Motor neuron (in vitro differentiated cells): ENCODE results near the gene SHROOM1. TPM values are rescaled to one million over a fixed set of nuclear protein-coding genes. Genes with fewer than 3 reads are reported as not detected.

ENCODE experiments used
- ATAC-seq, 8 experiments: fragments of 200-7000 bp; cut with Tn5 transposase; replicated peaks in 6 of 8; 2 replicates each; pipeline ENCODE4 v1.8.0; 2021; ENCODE audit warnings: mild to moderate bottlenecking in 8 of 8, moderate library complexity in 8 of 8
- H3K27ac ChIP-seq, 2 donors: fragments of 250-450 bp; sonication (Bioruptor Pico); 2 replicates each; pipeline ENCODE4 v1.9.0; 2021; ENCODE audit warnings: antibody characterized with exemption in 2 of 2, mild to moderate bottlenecking in 2 of 2, moderate library complexity in 1 of 2
- H3K4me1 ChIP-seq, 2 donors: fragments of 250-450 bp; sonication (Bioruptor Pico); replicated peaks in 1 of 2; 2 replicates each; pipeline ENCODE4 v1.6.1; 2021; ENCODE audit warnings: antibody characterized with exemption in 2 of 2, mild to moderate bottlenecking in 2 of 2, moderate library complexity in 1 of 2
- H3K4me3 ChIP-seq, 5 donors: fragments of 250-450 bp; sonication (Bioruptor Pico); 2 replicates each; pipeline ENCODE4 v1.9.0; 2021; ENCODE audit warnings: antibody characterized with exemption in 5 of 5, mild to moderate bottlenecking in 5 of 5, moderate library complexity in 4 of 5
- WGBS, 10 experiments: fragments of 450-650 bp; shearing (Covaris generic); methylation state at CpG; one replicate each; pipeline ENCODE4 v1.0.0; 2022; 5-methylcytosine and 5-hydroxymethylcytosine counted together
- in situ Hi-C, 9 experiments: fragments of 400-800 bp; cut with MboI; loops; one replicate each; pipeline ENCODE4 v1.15.0; 2021; ENCODE audit warnings: low sequenced_read_pairs in 9 of 9, low pct_unique_long_range_greater_than_20kb in 2 of 9; ENCODE audit not compliant: unreplicated experiment in 9 of 9
- total RNA-seq, 8 experiments: library from RNA; unstranded; fragments of 300-600 nt; gene quantifications; 2 replicates each; pipeline versions ENCODE4 v1.2.3 to v1.2.4, GENCODE V29; 2022

Gene SHROOM1
- total RNA-seq, 8 experiments from 2014 or later = 0.52 to 11.6 (median 2.2) TPM

- no peaks in the 10 kb centered on the region for H3K4me1 ChIP-seq
- ATAC-seq = no peak
- 14 to 100% (median 78%) methylated on average over 1 to 6 of the region's 8 CpGs for WGBS, 10 experiments
- H3K27ac ChIP-seq = no peak overlapping the region
- in situ Hi-C loops = loop anchor here in 1 of 9 experiments (25.0 kb wide), 1 partner anchor 98 kb away; no protein-coding TSS in a partner anchor
- H3K4me3 ChIP-seq = no peak overlapping the region
These were observed 41.2 kb downstream of the SHROOM1 start for GRCh38 chr5:132788990-132789886.

- 50 to 100% (median 80%) methylated on average over 1 of the region's 1 CpG; no CpG with 5 or more reads in 5 of the 10 experiments for WGBS, 10 experiments
- no peak overlapping the region for H3K4me3 ChIP-seq
- H3K27ac ChIP-seq = no peak overlapping the region
- no peaks in the 10 kb centered on the region for H3K4me1 ChIP-seq
- no peak for ATAC-seq
- in situ Hi-C loops = loop anchor here in 1 of 9 experiments (25.0 kb wide), 1 partner anchor 99 kb away; no protein-coding TSS in a partner anchor
These were observed 41.9 kb downstream of the SHROOM1 start for GRCh38 chr5:132788508-132788907.

- in situ Hi-C loops = loop anchor here in 1 of 9 experiments (25.0 kb wide), 1 partner anchor 100 kb away; no protein-coding TSS in a partner anchor
- no peak overlapping the region for H3K4me3 ChIP-seq
- 56 to 100% (median 86%) methylated on average over 1 of the region's 1 CpG; no CpG with 5 or more reads in 3 of the 10 experiments for WGBS, 10 experiments
- peak in 1 of 8 experiments; percentile 41 for ATAC-seq
- H3K4me1 ChIP-seq = no peaks in the 10 kb centered on the region
- H3K27ac ChIP-seq = no peak overlapping the region
These were observed 43.4 kb downstream of the SHROOM1 start for GRCh38 chr5:132787076-132787475.

GRCh38 chr5:132785864-132786263, 44.6 kb downstream of the SHROOM1 start:
- H3K27ac ChIP-seq = no peak overlapping the region
- no peaks in the 10 kb centered on the region for H3K4me1 ChIP-seq
- H3K4me3 ChIP-seq = no peak overlapping the region
- 20 to 71% methylated on average over 1 of the region's 4 CpGs; no CpG with 5 or more reads in 8 of the 10 experiments for WGBS, 10 experiments
- ATAC-seq = no peak
- in situ Hi-C loops = loop anchor here in 1 of 9 experiments (25.0 kb wide), 1 partner anchor 101 kb away; no protein-coding TSS in a partner anchor

GRCh38 chr5:132785365-132785764, 45.1 kb downstream of the SHROOM1 start:
- Histone ChIP-seq H3K4me3 (no peak overlapping the region), H3K4me1 (no peaks in the 10 kb centered on the region), H3K27ac (no peak overlapping the region)
- 0 to 100% (median 69%) methylated on average over 1 to 5 of the region's 5 CpGs; no CpG with 5 or more reads in 1 of the 10 experiments for WGBS, 10 experiments
- in situ Hi-C loops = loop anchor here in 1 of 9 experiments (25.0 kb wide), 1 partner anchor 102 kb away; no protein-coding TSS in a partner anchor
- no peak for ATAC-seq

- no peak for ATAC-seq
These were observed 48.3 kb downstream of the SHROOM1 start for GRCh38 chr5:132782101-132782500.

GRCh38 chr5:132781029-132781428, 49.4 kb downstream of the SHROOM1 start:
- 77 to 100% (median 88%) methylated on average over 1 to 4 of the region's 4 CpGs for WGBS, 10 experiments
- no peak for ATAC-seq
- in situ Hi-C loops = loop anchor here in 1 of 9 experiments (25.0 kb wide), 1 partner anchor 106 kb away; no protein-coding TSS in a partner anchor
- Histone ChIP-seq H3K4me3 (no peak overlapping the region), H3K27ac (no peak overlapping the region), H3K4me1 (no peaks in the 10 kb centered on the region)

More at GRCh38 chr5:132782101-132782500, 48.3 kb downstream of the SHROOM1 start:
- Histone ChIP-seq H3K4me3 (no peak overlapping the region), H3K4me1 (no peaks in the 10 kb centered on the region), H3K27ac (no peak overlapping the region)
- 44 to 100% (median 74%) methylated on average over 1 to 4 of the region's 4 CpGs; no CpG with 5 or more reads in 4 of the 10 experiments for WGBS, 10 experiments
- in situ Hi-C loops = loop anchor here in 1 of 9 experiments (25.0 kb wide), 1 partner anchor 105 kb away; no protein-coding TSS in a partner anchor

GRCh38 chr5:132780577-132780976, 49.9 kb downstream of the SHROOM1 start:
- no peak for ATAC-seq
- WGBS, 10 experiments = 67 to 100% (median 89%) methylated on average over 1 of the region's 1 CpG
- peaks cover 2 to 3% of the 10 kb centered on the region in 2 donors for H3K4me1 ChIP-seq
- no peak overlapping the region for H3K4me3 ChIP-seq
- in situ Hi-C loops = loop anchor here in 1 of 9 experiments (25.0 kb wide), 1 partner anchor 107 kb away; no protein-coding TSS in a partner anchor
- H3K27ac ChIP-seq = no peak overlapping the region

GRCh38 chr5:132779961-132780360, 50.5 kb downstream of the SHROOM1 start:
- no peak for ATAC-seq
- Histone ChIP-seq H3K27ac (no peak overlapping the region), H3K4me1 (peaks cover 6 to 8% of the 10 kb centered on the region in 2 donors), H3K4me3 (no peak overlapping the region)
- in situ Hi-C loops = loop anchor here in 1 of 9 experiments (25.0 kb wide), 1 partner anchor 107 kb away; no protein-coding TSS in a partner anchor
- WGBS, 10 experiments = 0 to 100% (median 85%) methylated on average over 1 to 3 of the region's 3 CpGs

GRCh38 chr5:132778856-132779255, 51.6 kb downstream of the SHROOM1 start:
- Histone ChIP-seq H3K27ac (no peak overlapping the region), H3K4me1 (peaks cover 6 to 8% of the 10 kb centered on the region in 2 donors), H3K4me3 (no peak overlapping the region)
- no peak for ATAC-seq
- in situ Hi-C loops = loop anchor here in 1 of 9 experiments (25.0 kb wide), 1 partner anchor 108 kb away; no protein-coding TSS in a partner anchor
- 68 to 89% (median 72%) methylated on average over 4 to 5 of the region's 5 CpGs; no CpG with 5 or more reads in 3 of the 10 experiments for WGBS, 10 experiments

- in situ Hi-C loops = loop anchor here in 1 of 9 experiments (25.0 kb wide), 1 partner anchor 109 kb away; no protein-coding TSS in a partner anchor
- 69 to 100% (median 80%) methylated on average over 1 to 3 of the region's 4 CpGs; no CpG with 5 or more reads in 6 of the 10 experiments for WGBS, 10 experiments
These were observed 52.3 kb downstream of the SHROOM1 start for GRCh38 chr5:132778129-132778528.

GRCh38 chr5:132777209-132778069, 53.0 kb downstream of the SHROOM1 start, which contains the start of gene SEPTIN8:
Gene SEPTIN8, minus strand, starts transcription at chr5:132777239. Its CDS starts 102 bp downstream, at chr5:132777137.
- Histone ChIP-seq H3K4me1 (peaks cover 6 to 8% of the 10 kb centered on the region in 2 donors), H3K27ac (no peak within 1 kb of the TSS), H3K4me3 (peak within 1 kb of the TSS; percentile 46 to 96 (median 79))
- in situ Hi-C loops = loop anchor here in 1 of 9 experiments (25.0 kb wide), 1 partner anchor 110 kb away; no protein-coding TSS in a partner anchor
- 0 to 29% (median 15%) methylated on average over 3 to 9 of the region's 82 CpGs; no CpG with 5 or more reads in 5 of the 10 experiments for whole genome bisulfite sequencing, 10 experiments
- peak; percentile 13 to 91 (median 84) for ATAC-seq

More at GRCh38 chr5:132778129-132778528, 52.3 kb downstream of the SHROOM1 start:
- Histone ChIP-seq H3K27ac (no peak overlapping the region), H3K4me3 (no peak overlapping the region), H3K4me1 (peaks cover 6 to 8% of the 10 kb centered on the region in 2 donors)
- ATAC-seq = no peak
